ENCODE results near the gene SNAP25.

The SNAP25 gene

DNA sequence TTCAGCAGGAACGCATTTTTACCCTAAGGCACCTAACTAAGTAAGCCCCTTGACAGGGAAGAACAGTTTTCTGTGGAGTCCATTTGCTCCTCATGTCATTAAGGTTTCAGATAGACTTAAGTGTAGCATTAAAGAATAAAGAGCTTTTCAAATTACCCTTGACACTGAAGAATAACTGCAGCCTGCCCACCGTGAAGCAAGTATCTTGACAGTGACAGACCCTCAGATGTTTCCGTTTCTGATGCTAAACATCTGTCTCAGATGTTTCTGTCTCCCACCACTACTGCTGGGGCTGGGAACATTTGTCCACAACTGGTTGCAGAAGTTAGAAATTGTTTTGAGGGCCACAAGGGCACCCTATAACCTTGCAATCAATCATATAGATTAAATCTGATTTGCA, 50.0 kb downstream of the SNAP25 start:
- DNase-seq = no peak

DNA sequence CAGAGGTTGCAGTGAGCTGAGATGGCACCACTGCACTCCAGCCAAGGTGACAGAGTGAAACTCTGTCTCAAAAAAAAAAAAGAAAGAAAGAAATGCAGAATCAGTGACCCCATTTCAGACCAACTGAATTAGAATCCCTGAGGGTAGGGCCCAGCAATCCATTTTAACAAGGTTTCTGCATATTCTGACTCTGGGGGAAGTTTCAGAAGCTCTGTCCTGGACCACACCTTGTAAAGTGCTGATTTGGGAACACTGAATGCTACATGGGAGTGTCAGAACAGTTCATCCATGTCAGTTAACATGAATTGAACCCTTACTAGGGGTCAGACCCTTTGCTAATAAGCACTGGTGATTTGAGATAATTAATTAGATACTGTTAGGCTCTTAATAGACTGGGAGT, 52.0 kb downstream of the SNAP25 start:
- DNase-seq = no peak

DNA sequence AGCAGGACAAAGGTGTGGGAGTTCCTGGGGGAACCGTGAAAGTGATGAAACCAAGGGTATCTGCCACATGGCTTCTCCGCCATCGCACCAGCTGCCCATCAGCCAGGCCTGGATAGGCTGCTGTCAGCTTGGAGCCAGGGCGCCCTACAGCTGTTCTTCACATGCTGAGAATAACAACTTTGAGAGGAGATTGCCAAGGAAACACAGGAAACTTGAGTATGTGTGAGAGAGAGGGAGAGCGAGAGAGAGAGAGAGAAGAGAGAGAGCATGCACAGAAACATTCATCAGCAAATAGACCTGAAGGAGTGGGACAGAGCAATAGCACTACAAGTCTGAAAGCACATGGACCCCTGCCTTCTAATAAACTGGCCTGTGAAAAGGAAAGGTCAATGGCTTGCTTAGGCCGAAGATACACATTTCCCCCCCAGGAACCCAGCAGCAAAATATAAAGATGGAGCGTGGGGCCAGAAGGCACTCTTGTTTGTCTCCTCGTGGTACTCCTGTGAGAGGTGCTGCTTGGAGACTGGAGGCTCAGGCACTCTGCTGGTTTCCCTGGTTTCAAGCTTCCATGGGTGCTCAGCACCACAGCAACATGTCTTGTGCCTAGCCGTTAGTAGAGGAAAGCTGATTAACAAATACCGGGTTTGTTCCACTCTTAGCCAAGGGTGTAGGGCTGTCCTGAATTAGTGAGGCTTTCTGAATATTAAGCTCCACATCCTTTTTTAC, 53.0 kb downstream of the SNAP25 start:
- no peak for DNase-seq

DNA sequence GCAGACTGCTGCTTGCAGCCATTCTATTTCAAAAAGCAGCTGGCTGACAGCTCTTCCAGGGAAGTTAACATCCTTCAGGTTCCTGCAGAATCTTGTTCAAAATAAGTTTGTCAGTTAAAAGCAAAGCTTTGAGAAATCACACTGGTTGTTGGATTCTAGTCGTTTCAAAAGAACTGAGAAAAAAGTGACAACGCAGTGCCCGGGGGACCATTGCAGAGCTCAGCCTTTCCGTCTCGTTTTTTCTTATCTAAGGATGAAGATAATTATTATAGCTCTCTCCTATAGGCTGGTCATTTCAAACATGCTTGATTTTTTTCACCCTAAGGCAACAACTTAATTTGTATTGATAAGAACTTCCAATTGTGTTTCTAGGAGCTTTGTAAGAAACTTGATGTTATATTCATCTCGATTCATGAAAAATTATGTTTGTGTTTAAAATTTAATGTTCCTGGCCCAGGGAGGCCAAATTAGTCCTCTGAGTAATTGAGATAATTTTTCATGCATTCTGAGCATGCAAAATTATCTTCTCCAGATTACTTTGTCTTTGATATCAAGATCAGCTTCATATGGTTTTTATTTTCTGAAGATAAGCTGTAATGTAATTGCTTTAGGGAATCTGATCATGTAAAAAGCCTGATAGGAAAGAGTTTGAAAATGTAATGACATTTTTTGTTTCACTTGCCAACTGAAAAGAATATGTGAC, 58.4 kb downstream of the SNAP25 start:
- no peak for DNase-seq

DNA sequence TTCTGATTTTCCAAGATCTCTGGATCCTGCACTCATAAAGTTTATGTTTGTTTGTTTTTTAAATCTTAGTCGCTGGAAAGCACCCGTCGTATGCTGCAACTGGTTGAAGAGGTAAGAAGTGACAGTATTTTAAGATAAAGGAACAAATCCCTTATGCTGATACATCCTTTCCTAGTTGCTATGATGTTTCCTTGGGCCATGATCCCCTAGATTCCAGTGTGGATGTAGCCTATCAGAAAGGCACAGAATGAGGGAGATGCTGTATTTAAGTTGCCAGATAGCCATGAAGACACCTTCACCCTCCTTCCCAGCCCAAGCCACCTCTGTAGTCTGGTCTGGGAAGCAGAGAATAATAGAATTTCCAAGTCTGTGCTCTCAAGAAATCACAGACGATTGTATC, 59.0 kb downstream of the SNAP25 start:
- no peak for DNase-seq

DNA sequence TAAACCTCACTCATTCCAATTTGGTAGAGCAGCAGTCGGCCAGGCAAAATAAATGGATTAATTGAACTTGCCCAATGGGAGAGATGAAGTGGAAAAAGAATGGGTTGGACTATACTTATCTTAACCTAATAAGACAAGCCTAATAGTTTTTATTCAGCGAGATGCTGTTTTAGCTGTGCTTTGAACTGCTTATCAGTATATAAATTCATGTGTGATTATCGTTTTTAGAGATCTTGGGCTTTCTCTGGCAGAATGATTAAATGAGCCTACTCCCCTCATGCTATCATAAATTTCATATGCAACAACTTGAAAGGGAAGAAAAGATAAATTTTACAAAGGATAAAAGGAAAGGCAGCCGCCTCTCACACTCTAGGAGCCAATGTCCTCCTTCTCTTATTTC, 59.8 kb downstream of the SNAP25 start:
- DNase-seq = no peak

DNA sequence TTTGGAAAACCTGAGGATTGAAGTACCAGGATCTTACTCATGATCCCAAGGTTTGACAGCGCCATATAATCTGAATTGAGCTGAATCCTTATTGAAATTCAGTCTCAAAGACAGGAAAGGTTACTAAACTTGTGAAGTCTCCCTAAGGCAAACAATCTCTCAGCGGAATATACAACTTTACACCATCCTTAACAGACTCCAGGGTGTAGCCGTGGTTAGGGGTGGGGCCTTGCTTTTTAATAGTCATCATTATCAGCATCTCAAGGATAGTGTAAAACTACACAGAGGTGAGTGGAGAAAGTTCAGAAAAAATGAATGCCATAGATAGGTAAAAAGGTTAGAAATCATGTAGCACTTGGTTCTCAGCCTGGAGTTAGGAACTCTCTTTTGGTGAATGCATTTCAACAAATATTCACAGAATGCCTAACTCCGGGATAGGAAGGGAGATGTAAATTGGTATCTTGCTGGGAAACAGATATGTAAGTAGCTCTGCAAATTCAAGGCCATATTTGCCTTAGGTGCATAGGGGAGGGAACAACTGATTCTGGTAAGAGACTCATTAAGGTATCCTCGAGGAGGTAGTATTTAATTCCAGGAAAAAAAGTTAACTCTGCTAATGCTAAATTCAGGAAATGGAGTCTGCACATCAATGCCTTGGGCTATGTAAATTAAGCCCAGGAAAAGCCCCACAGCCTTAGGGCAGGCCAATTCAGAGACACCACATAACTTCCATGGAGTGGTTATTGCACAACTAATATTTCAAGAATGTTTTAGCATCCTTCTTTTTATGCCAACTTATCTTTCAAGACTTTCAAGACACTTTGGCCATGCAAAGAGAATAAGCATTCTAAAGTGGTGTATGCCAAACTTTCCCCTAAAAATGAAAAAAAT, 61.6 kb downstream of the SNAP25 start:
- no peak for DNase-seq

DNA sequence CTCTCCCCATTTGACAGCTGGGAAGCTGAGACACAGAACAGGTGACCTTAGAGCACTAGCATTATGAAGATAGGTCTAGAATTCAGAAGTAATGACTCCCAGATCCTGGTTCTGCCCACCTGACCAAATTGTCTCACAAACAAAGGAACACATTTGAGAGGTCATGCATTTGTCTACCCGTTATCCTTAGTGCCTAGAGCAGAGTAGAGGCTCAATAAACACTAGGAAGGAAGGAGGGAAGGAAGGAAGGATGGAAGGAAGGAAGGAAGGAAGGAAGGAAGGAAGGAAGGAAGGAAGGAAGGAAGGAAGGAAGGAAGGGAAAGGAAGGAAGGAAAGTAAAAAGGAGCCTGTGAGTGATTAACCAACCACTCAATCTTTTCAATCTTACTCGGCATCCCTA, 63.3 kb downstream of the SNAP25 start:
- DNase-seq = no peak

DNA sequence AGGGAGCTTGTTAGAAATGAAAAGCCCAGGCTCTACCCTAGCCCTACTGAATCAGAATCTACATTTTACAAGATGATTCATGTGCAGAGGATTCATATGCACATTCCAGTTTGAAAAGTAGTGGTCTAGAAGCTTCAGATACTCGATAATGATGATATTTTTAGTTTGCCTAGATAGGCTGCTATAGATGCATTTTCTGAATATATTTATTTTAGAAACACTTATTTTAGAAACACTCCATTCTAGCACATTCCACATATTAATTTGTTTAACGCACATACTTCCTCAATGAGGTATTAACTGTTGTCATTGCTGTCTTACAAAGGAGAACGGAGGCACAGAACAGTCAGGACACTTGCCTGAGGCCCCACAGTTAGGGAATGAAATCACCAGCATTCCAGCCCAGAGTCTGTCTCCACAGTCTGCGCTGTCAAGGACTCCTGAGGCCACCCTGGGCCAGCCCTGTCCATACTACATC, 64.4 kb downstream of the SNAP25 start:
- no peak for DNase-seq

DNA sequence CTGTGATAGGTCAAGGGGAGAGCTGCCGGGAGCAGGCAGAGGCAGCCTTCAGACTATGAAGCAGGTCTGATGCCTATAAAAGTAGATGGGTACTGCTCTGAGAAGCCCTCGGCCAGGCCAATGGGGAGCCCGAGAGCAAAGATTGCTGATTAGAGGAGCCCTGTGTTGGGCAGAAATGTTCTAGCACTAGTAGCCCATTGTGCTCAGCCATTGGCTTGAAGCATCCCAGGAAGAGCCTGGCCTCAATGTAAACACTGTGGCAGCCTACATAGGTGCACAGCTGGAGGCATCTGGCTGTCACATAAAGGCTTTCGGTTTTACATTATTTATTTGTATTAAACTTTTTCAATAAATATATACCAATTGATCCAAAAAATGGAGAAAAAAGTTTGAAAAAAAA, 67.7 kb downstream of the SNAP25 start:
- DNase-seq = no peak

DNA sequence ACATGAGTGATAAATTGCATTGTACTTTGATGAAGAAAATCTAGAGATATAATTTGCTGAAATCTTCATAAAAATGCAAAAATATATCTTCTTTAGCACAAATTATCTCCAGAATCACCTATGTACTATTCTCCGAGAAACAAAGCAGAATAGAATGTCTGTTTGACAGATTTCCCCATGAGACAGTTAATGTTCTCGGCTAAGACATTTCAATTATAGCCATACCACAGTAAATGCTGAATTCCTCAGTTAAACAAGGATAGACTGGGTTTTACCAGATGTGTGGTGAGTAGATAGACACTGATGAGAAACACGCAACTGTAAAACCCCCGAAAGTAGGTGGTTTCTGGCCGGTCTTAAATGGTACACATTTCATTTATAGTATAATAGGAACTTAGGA, 69.8 kb downstream of the SNAP25 start:
- no peak for DNase-seq

DNA sequence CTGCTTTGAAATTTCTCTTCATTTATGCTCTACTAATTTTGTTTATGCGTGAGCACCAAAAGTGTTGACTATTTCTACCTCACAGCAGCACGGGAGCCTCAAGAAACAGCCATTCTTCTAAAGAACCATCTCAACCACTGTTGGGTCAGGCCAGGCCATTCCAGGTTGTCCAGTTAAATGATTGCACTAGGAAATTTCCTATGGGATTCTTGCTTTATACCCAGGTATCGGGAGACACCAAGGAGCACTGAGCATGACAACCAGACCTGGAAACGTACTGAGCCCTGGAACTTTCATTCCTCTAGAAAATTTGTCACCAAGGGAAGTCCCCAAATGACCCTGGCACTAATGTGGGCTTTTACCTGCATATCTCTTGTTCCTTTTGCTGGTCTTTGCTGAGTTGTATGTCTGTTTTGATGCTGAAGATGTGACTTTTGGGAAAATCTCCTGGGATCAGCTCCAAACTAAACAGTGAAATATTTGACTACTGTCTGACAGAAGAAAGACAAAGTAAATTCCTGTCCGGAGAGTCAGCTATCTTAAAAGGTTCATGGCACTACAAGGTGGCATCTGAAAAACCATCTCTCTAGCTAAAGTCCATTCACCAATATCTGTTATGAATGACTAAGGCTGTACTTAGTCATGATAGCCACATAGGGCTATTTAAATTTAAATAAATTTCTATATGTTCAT, 70.5 kb downstream of the SNAP25 start:
- no peak for DNase-seq

DNA sequence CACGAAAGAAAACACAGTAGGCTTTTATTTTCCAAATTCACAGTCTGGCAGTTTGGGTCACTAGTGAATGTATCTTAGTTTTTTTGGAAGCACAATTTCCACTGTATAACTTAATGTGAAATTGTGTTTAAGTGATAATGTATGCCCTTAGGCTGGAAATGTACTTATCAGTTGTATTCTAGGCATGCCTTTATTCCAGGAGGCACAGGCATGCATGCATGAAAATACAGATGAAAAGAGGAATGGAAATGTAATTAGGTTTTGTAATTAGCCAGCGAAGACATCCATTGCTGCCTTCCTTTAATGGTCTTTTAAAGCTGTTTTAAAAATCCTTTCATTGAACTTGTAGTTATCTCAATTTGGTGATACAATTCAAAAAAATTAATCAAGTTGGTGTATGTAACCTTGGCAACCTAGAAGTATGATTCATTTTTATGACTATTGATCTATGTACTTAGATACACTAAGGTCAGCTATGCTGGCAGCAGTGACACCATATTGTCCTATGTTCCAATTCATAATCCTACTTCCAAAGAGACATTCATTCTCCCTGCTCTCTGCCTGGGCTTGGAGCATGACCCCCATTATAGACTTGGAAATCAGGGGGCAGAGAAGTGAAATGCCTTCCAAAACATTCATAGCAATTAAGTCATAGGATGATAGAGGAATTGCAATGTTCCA, 73.1 kb downstream of the SNAP25 start:
- DNase-seq = no peak

DNA sequence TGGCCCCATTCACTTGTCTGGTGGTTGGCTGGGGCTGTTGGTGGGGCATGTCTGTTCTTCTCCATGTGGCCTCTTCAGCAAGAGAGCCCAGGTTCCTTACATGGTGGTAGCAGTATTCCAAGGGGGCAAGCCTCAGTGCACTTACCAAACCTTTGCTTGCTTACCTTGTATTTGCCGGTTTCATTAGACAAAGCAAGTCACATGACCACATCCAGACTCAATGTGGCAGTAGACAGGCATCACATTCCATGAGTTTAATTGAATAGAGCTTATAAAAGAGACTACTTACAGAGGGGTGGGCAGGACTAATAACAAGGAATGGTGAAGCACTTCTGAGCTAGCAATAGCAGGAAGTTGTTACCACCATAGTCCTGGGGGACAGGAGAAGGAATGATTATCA, 78.6 kb downstream of the SNAP25 start:
- DNase-seq = no peak

DNA sequence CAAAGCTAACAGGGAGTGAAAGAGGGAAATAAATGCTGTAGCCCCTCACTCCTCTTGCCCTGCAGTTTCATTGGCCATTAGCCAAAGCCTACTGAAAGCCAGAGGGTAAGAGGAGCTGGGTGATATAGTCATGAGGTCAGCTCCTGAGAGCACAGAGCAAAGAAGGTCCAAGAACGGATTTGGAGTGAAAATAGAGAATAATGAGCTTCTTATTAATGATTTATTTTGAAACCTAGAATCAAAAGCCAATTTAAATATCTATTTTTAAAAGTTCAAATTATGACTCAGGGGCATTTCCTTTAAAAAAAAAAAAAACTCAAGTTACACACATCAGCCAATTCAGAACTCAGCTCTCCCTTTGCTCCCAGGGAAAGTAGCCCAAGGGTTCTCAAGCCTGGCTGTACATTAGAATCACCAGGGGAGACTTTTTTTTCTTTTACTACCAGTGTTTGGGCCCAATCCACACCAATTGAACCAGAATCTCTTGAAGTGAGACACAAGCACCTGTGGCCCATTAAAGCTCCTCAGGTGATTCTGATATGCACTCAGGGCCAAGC, 79.1 kb downstream of the SNAP25 start:
- no peak for DNase-seq

DNA sequence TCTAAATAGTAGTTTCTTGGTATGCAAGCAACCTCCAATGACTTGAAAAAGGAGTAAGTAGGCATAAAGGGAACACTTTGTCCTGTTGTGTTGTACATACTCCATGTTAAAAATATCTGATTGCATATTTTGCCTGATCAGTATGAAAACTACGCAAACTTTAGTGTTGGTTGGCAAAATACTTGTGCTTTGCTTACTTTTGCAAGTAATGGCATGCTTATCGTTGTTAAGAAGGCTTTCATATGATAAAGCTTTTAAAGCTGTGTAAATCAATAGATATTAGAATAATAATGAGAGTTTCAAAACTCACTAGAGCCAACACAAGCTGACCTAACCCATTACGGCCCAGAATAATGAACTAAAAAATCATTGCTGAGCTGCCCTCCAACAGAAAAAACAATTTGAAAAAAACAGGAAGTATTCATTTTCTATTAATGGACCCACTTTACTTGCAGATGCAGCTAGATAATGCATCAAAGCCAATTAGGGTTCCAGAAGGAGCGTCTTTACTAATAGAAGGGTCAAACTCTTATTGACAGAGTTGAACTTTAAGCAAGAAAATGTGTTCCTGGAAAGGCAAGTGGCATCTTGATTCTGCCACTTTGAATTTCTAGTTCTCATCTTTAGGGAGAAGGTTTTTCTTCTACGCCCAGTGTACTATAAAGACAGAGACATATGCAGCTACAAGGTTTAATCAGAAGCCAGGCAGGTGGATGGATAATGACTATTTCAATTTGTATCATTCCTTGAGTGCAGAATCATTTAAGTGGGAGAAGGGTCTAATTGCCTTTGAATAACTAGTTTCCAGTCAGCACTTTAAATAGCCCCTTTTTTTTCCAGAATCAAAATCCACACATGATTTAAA, 82.2 kb downstream of the SNAP25 start:
- DNase-seq = no peak

DNA sequence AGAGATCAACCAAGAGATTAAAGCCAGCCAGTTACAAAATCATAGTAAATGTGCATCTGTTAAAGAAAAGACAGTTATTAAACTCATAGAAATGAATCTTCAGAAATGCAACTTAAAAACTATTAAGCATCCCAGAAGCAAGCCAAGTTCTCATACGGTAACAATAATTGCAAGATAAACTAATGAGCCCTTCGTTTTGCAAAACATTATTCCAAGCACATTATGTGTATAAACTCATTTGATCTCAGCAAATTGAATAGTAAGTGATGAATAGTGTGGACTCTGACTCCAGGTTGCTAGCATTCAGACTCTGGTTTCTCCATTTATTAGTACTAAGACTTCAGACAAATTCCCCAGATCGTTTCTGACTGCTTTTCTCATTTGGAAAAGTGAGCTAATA, 85.2 kb downstream of the SNAP25 start:
- DNase-seq = no peak

DNA sequence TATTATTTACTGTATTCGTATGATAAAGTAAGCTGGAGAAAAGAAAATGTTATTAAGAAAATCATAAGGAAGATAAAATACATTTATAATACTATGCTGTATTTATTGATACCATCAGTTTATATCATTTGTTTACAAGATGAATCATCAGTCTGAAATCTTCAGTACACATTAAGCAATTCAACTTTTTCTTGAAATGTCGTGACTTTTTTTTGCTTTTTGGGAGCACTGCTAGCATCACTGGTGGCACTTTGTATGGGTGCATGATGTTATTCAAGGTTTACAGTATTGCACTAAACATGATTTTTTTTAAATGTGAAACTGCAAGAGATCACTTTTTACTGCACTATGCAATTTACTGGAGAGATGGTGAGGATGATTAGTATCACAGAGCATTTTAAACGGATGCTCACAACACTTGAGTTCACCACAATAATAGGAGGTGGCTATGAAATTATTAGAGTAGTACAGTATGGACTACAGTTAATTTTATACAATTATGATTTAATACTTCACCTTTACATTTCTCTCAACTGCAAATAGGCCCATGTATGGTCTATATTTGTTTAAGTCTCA, 85.9 kb downstream of the SNAP25 start:
- no peak for DNase-seq

DNA sequence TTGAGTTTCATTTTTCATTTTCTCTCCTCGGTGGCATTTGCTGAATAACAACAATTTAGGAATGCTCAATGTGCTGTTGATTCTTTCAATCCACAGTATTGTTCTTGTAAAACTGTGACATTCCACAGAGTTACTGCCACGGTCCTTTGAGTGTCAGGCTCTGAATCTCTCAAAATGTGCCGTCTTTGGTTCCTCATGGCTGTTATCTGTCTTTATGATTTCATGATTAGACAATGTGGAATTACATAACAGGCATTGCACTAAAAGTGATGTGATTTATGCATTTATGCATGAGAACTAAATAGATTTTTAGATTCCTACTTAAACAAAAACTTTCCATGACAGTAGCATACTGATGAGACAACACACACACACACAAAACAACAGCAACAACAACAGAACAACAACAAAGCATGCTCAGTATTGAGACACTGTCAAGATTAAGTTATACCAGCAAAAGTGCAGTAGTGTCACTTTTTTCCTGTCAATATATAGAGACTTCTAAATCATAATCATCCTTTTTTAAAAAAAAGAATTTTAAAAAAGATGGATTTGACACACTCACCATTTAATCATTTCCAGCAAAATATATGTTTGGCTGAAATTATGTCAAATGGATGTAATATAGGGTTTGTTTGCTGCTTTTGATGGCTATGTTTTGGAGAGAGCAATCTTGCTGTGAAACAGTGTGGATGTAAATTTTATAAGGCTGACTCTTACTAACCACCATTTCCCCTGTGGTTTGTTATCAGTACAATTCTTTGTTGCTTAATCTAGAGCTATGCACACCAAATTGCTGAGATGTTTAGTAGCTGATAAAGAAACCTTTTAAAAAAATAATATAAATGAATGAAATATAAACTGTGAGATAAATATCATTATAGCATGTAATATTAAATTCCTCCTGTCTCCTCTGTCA, 88.1 kb downstream of the SNAP25 start:
- DNase-seq = no peak

DNA sequence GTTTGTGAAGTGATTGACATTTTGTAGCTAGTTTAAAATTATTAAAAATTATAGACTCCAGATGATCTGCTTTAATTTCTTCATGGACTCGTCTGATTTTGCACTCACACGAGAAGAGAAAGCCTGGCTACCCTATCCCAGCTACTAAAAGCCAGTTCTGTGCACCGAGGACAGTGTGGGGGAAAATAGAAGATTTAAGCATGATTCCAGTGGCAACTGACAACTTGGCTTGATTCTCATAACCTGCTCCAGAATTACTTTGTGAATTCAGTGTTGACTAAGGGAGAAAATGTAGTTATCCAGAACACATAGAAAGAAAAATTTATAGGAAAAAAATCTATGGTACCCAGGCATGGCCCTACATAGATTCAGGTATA, 88.7 kb downstream of the SNAP25 start:
- DNase-seq = no peak
